ENCODE measurements around the gene C19orf67.
A peak's percentile ranks its signal among the peaks of the same experiment; 100 is the strongest.

The C19orf67 gene

DNA sequence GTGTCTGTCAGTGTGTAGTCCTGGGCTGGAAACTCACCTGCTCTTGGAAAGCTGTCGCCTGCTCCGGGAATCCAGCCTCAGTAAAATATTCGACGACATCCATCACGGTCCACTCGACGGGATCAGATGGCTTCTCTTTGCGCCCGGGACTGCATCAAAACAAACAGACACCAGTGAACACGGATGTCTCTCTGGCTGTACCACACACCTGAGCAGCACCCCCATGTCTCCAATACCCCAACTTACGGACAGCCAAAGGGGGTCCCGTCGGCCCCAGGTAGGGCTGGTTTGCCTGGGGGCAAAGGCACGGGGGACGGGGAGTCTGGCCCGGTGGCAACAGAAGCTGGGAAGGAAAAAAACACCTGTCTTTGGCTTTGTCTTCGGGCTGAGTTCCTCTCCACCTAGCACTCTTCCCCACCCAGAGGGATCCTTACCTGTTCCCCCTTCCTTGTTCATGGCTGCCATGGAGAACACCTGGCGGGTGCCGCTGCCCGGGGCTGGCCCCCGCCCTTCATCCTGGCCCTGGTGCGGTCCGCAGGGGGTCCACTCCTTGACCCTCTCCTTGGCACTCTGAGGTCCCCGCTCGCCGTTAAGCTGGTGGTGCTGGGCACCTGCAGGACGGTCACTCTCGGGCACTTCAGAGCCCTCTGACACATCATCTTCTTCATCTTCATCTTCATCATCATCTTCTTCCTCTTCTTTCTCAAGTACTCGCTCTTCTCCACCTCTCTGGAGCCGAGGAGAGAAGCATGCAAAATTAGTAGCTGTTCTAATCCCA is 3.2 kb upstream of the C19orf67 start:
- DNase-seq (ENCODE audit: extremely low read depth in 1 of 2, low read depth in 1 of 2): no peak

DNA sequence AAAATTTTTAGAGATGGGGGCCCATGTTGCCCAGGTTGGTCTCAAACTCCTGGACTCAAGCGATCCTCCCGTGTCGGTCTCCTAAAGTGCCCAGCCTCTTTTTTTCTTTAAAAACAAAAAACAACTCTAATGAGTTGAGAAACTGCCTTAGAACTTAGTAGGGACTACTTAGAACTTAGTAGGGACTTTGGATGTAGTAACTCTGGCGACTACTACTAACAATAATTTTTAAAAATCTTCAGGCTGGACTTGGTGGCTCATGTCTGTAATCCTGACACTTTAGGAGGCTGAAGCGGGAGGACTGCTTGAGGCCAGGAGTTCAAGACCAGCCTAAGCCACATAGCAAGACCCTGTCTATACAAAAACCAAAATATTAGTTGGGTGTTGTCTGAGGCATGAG is 515 bp upstream of the C19orf67 start:
- DNase-seq (ENCODE audit: extremely low read depth in 1 of 2, low read depth in 1 of 2): no peak

DNA sequence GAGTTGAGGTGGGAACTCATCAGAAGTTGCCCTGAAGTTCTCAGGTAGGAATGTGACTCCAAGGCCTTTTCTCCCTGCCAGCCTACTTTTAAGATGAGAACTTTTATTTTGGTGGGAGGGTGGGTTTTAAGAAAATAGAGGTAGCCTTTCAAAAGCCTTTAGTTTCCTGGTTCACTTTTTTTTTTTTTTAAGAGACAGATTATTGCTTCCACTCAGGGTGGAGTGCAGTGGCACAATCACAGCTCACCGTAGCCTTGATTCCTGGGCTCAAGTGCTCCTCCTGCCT is 3.0 kb downstream of the C19orf67 start:
- no peak for DNase-seq (ENCODE audit: extremely low read depth in 1 of 2, low read depth in 1 of 2)

DNA sequence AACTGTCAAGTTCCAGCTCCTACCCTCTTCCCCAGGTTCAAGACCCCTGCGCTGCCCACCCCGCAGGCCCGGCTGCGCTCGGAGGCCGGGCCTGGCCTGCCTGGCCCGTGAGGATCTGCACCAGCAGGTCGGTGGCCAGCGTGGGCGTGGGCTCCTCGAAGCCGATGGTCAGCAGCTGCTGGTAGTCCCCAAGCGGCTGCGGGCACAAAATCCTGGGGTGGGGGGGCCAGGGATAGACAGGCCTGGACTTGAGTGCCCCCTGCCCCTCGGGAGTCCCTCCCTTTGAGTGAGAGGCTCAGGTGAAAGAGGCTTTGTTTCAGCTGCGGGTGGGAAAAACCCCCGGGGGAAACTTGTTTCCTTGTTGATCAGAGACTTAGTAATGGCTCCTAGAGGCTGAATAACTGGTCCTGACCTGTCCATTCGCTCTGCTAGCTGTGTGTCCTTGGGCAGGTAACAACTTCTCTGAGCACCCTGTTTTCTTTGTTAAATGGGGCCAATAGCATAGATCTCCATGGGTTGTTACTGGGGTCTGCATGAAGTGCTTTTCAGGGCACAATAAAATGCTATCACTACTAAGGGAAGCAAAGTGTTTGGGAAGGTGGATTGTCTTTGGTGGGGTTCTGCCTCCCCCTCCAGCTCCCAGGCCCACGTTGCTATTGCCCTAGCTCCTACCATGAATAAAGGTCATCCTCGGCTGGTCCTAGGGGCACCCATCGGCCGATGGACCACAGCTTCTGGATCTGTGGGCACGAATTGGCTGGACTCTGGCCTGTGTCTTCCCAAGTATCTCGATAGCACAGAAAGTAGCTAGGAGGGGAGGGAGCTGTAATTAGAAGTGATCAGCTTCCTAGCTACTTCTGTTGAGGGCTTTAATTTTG is 3.5 kb downstream of the C19orf67 start:
- DNase-seq (ENCODE audit: extremely low read depth in 1 of 2, low read depth in 1 of 2): no peak

DNA sequence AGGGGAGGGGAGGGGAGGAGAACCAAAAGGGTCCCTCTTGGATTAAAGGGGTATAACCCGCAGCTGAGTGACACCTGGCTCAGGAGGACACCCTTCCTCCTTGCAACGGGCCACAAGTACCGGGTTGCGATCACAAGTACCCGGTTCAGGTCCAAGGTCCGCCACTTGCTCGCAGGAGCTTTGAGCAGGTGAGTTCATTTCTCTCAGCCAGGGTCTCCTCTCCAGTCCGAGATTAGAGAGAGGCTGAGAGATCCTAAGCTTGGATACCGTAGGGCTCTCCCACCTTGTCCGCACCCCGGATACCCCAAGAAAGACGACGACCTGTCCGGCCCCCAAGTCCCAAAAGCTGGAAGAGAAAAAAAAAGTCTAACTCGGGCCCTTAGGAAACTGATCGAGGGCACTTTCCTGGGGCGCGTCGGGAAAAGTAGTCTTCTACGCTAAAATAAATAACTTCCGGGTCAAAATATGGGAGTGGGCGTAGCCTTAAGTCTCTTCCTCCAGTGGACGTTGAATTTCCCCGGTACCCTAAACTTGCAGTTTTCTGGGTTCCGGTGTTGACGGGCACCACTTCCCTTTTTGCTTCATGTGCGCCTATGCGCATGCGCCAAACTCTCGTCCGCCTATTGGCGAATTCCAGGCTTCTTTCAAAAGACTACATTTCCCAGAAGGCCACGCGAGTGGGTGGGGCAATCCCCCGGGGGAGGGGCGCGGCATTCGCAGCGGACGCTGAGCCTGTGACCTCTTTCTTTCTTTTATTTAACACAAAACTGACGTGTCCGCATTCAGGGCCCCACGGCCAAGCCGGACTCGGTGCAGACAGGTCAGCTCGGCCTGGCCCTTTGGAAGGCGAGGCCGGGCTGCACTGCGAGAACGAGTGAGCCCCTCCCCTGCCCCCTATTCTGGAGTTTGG is 4.4 kb downstream of the C19orf67 start:
- peak; percentile 93 to 98 for DNase-seq (ENCODE audit: extremely low read depth in 1 of 2, low read depth in 1 of 2)

DNA sequence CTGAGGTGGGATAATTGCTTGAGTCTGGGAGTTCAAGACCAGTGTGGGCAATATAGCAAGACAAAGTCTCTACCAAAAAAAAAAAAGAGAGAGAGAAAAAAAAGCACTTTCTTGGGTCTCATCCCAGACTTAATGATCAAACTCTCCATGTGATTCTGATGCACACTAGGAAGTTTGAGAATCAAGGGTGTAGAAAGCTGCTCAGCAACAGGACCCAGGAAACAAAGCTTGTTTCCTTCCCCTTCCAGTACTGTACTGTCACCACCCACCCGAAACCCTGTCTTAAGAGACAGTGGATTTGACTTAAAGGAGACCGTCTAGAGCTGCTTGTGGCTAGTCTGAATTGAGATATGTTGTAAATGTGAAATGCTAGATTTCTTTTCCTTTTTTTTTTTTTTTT is 7.2 kb downstream of the C19orf67 start:
- DNase-seq (ENCODE audit: extremely low read depth in 1 of 2, low read depth in 1 of 2): no peak

DNA sequence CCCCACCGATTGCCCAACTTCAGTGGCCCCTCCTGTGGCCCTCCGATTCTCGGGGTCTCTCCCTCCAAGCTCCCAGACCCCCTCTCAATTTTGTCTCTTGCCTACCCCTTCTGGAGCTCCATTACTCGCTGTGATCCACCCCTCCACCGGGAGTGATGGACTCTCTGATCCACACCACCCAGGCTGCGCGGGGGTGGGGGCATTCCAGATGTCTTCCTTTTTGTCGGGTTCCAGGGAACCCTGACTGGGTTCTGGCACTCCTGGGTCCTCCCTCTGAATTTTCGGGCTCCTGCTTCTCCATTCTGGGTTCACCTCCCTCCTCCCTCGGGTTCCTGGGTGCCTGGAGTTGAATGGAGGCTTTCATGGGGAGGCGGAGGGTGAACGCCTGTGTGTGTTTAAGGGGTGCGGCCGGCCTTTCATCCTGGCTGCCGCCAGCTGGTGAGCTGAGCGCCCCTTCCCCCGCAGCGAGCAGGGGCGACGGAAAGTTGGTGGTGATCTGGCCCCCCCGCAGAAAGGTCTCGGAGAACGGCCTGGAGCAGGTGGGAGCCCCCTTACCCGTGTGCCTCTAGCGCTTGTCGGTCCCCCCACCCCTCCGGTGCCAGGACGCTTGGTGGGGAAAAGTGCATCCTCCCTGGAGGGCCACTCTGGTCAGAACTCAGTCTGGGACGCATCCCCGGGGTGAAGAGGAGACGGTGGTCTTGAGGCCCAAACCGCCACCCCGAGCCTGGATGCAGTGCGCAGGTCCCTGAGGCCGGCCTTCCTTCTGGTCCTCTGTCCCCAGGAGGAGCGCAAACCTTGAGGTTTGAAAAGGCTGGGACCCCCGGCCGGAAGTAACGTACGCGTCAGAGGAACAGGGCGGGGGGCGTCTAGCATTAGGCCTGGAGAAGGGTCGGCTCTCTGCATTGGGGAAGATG is 11.4 kb downstream of the C19orf67 start:
- peak in 1 of 2 donors; percentile 20 for DNase-seq (ENCODE audit: extremely low read depth in 1 of 2, low read depth in 1 of 2)

DNA sequence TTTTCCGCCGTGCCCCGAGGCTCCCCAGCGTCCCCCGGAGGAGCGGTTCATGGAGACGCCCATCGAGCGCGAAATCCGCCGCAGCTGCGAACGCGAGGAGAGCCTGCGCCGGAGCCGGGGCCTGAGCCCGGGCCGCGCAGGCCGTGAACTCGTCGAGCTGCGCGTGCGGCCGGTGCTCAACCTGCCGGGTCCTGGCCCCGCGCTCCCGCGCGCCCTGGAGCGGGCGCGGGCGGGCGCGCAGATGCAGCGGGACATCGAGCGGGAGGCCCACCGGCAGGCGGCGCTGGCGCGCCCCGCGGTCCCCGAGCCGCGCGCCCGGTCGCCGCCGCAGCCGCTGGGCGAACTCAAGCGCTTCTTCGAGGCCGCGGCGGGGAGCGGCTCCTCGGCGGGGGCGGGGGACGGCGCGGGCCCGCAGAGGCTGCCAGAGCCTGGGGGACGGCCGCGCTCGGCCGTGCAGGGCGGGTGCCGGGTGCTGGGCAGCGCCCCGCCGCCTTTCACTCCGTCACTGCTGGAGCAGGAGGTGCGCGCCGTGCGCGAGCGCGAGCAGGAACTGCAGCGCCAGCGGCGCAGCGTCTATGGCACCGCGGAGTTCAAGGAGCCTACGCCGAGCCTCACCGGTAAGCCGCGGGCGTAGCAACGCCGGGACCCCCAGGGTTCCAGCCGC is 12.2 kb downstream of the C19orf67 start:
- peak; percentile 49 to 53 for DNase-seq (ENCODE audit: extremely low read depth in 1 of 2, low read depth in 1 of 2)

DNA sequence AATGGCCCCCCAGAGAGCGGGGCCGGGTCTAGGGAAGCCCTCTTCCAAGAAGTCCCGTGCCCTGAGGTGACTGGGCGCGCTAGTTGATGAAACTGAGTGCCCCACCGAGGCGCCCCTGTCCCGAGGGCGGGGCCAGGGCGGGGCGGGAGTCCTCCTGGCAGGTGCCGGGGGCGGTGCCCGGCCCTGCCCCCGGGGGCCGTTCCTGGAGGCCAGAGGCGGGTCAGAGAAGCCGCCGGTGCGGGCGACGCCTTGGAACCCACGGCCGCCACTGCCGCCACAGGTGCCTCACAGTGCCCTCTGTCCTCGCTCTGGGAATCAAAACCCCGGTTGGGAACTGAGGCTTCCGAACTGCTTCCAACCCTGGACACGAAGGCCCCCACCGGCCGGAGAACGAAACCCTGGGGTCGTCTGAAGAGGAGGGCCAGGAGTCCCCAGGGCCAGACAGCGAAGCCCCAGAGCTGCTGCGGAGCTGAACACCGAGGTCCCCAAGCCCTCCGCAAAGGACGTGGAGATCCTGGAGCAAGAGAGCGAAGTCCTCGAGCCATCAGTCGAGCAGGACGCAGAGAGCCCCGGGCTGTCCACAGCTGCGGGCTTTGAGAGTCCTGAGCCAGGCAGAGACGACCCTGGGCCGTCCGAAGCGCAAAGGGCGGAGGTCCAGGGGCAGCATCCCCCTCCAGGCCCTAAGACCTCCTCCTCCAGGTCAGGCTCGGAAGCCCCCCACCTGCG is 12.9 kb downstream of the C19orf67 start, which contains the start of gene MISP3:
MISP3 (plus strand) TSS at position 252 of the 726 bp plus-strand sequence. CDS start 524 bp downstream, outside the sequence.
- DNase-seq (ENCODE audit: extremely low read depth in 1 of 2, low read depth in 1 of 2): peak in 1 of 2 donors; percentile 30

DNA sequence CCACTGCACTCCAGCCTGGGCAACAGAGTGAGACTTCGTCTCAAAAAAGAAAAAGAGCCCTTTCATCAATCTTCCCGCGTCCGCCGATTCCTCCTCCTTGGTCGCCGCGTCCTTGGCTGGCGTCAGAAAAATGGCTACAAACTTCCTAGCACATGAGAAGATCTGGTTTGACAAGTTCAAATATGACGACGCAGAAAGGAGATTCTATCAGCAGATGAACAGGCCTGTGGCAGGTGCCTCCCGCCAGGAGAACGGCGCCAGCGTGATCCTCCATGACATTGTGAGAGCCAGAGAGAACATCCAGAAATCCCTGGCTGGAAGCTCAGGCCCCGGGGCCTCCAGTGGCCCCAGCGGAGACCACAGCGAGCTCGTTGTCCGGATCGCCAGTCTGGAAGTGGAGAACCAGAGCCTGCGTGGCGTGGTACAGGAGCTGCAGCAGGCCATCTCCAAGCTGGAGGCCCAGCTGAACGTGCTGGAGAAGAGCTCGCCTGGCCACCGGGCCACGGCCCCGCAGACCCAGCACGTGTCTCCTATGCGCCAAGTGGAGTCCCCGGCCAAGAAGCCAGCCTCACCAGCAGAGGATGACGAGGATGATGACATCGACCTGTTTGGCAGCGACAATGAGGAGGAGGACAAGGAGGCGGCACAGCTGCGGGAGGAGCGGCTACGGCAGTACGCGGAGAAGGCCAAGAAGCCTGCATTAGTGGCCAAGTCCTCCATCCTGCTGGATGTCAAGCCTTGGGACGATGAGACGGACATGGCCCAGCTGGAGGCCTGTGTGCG is 15.1 kb downstream of the C19orf67 start:
- no peak for DNase-seq (ENCODE audit: extremely low read depth in 1 of 2, low read depth in 1 of 2)

DNA sequence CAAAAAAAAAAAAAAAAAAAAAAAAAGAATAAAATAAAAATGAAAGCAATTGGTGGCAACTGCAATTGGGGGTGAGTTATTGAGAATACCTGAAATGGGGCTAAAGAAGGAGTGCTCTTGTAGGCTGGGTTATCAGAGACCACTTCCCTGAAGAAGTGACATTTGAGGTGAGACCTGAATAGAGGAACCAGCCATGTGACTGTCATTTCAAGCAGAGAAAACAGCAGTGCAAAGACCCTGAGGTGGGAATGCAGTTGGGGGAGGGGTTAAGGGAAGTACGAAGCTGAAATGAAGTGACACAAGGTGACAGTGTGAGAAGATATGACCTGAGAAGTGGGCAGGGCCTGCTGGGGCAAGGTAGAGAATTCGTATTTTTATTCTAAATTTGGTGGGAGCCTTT is 19.4 kb downstream of the C19orf67 start:
- DNase-seq (ENCODE audit: extremely low read depth in 1 of 2, low read depth in 1 of 2): no peak

DNA sequence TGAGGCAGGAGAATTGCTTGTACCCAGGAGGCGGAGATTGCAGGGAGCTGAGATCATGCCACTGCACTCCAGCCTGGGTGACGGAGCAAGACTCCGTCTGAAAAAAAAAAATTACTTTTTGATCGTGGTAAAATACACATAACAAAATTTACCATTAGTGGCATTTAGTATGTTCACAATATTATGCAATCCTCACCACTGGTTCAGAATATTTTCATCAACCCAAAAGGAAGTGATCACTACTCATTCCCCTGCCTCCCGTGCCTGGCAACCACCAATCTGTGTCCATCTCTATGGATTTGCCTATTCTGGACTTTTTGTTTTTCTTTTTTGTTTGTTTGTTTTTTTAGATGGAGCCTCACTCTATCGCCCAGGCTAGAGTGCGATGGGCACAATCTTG is 22.5 kb downstream of the C19orf67 start:
- DNase-seq (ENCODE audit: extremely low read depth in 1 of 2, low read depth in 1 of 2): no peak

DNA sequence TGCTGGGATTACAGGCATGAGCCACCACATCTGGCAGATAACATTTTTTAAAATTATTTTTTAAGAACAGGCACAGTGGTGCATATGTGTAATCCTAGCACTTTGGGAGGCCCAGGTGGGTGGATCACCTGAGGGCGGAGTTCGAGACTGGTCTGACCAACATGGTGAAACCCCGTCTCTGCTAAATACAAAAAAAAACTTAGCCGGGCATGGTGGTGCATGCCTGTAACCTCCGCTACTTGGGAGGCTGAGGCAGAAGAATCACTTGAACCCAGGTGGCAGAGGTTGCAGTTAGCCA is 23.1 kb downstream of the C19orf67 start:
- DNase-seq (ENCODE audit: extremely low read depth in 1 of 2, low read depth in 1 of 2): no peak

DNA sequence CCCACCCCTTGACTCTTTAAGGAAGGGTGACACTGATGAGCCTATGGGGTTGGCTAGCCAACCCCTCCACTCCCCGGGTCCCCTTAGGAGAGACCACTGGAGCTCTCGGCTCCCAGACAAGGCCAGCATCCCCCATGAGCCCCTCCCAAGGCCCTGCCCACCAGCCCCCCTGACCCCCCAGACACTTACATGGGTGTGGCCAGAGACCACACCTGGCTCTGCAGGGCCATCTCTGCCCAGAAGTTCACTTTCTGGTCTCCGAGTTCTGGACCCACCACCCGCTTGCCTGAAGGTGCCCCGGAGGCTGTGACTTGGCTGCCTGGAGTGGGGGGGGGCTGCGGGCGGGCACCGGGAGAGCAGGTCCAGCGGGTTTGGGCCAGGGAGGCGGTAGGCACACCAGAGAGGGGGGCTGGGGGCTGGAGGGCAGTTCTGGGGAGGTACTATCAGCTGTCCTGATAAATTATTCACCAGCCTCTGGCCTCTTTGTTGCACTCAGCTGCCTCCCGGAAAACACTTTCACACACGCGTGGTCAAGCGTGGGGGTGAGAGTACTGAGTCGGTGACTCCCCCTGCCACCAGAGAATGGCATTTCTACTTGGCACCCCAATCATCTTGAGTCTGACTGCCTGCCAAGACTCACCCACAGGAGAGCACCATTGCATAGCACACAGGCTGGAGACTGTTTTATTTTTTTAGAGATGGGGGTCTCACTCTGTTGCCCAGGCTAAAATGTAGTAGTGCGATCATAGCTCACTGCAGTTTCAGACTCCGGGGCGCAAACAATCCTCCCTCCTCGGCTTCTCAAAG is 23.6 kb downstream of the C19orf67 start, which contains the start of gene PALM3:
PALM3 (minus strand) TSS at position 326 of the 807 bp plus-strand sequence; CDS start at position 230, 96 bp downstream.
- DNase-seq (ENCODE audit: extremely low read depth in 1 of 2, low read depth in 1 of 2): no peak

DNA sequence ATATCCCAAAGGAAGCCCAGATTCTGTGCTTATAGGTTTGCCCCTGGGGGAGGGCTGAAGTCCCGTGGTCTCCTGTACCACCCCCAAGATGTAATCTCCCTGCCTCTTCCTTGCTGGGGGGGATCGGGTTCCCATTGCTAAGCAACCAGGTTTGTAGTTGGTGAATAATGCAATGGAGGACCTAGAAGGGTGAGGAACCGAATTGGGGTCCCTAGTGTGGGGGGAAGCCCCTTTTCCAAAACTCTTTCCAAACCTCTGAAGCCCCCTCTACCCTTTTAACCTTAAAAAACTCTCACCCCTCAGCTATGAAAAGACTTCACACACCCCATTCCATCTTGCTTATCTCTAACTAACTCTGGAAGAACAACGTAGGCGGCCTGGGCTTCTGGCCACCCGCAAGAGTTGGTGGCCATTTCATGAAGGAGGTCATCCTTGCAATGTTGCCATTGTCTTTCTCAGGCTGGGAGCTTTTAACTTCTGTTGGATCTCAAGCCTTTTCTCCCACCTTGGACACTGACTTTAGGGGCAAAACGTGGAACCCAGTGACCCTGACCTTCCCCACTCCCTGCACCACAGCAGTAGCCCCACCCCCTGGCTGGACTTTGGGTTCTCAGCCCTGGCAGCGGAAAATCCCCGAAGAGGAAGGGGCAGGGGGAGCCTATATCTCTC is 24.4 kb downstream of the C19orf67 start:
- DNase-seq (ENCODE audit: extremely low read depth in 1 of 2, low read depth in 1 of 2): no peak

DNA sequence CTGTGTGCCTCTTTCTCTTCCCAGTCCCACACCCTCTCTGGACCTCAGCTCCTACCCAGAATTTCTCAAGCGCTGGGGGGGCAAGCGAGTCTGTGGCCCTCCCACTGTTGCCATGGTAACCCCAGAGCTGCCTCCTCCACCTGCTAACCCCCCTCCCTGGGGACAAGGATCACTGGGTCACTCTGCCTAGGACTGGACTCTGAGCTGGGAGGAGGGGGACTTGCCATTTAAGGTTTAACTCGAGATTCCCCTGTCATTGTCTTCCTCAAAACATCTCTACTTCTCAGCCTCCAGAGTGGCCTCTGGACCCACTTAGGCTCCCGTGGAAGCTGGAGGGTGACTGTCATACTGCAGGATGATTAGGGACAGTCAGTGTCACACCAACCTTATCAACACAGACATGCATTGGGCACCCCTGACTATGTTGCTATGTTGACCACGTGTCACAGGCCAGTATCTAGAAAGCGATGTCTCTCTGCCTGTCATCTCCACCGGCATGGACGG is 25.9 kb downstream of the C19orf67 start:
- DNase-seq (ENCODE audit: extremely low read depth in 1 of 2, low read depth in 1 of 2): no peak

DNA sequence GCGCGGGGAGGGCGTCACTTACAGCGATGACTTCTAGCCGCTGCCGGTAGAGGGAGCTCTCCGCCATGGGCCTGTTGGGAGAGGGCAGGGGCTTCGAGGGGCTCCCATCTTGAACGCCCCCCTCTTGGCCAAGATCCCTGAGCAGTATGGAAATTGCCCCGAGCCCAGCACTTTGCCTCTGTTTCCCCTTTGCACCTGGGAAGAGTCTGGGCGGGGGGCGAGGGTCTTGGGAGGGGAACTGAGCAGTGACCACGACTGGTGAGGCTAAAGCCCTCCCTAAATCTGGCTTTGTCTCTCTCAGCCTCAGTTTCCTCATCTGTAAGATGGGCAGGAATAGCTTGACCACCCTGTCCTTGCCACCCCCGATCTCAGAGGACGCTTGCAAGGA is 26.5 kb downstream of the C19orf67 start:
- peak in 1 of 2 donors; percentile 46 for DNase-seq (ENCODE audit: extremely low read depth in 1 of 2, low read depth in 1 of 2)

Data from stimulated activated CD8-positive, alpha-beta memory T cell treated with anti-CD3 and anti-CD28 coated beads, Interleukin-7, amount 100 ng/mL, for 48 hours (primary cell).